Dedifferentiated amniotic fluid mesenchymal stem cell (primary cell): Measurements from ENCODE around the gene ERO1A.

Experiments
- DNase-seq: peaks from one replicate; pipeline ENCODE4 v3.0.0-alpha.2; 2016; ENCODE audit errors: extremely low spot score

ERO1A gene

DNA sequence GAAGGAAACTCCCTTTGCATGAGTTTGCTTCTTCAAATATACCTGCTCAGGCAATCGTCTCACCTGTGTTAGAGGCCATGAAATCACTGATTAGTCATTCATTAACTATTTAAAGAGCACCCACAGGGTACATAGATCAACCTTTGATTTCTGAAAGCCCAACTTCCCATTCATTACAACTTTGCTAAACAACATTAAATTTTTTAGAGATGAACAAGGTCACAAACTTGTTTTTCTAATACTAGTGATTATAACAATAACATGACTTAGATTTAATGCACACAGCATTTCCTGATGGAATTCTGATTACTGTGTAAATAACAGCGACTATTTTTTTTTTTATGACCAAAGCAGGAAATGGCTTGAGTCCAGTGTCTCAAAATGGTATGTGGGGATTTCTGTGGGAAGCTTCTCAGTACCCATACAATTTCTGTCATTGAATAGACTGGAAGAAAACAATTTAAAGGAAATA, 5.4 kb upstream of the ERO1A start:
- DNase-seq = no peak

- DNase-seq = no peak
Measured at GRCh38 chr14:52694761-52695480, 437 bp downstream of the ERO1A start.

GRCh38 chr14:52693532-52693931, 1.8 kb downstream of the ERO1A start:
- no peak for DNase-seq

DNA sequence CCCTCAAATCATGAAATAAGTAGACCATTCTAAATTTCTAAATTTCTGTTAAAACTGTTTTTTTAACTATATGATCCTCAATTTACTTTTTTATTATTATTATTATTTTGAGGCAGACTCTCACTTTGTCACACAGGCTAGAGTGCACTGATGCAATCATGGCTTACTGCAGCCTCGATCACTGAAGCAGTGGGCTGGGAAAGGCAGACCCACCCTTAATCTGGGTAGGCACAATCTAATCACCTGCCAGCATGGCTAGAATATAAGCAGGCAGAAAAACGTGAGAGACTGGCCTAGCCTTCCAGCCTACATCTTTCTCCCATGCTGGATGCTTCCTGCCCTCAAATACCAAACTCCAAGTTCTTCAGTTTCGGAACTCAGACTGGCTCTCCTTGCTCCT, 2.3 kb downstream of the ERO1A start:
- no peak for DNase-seq

DNA sequence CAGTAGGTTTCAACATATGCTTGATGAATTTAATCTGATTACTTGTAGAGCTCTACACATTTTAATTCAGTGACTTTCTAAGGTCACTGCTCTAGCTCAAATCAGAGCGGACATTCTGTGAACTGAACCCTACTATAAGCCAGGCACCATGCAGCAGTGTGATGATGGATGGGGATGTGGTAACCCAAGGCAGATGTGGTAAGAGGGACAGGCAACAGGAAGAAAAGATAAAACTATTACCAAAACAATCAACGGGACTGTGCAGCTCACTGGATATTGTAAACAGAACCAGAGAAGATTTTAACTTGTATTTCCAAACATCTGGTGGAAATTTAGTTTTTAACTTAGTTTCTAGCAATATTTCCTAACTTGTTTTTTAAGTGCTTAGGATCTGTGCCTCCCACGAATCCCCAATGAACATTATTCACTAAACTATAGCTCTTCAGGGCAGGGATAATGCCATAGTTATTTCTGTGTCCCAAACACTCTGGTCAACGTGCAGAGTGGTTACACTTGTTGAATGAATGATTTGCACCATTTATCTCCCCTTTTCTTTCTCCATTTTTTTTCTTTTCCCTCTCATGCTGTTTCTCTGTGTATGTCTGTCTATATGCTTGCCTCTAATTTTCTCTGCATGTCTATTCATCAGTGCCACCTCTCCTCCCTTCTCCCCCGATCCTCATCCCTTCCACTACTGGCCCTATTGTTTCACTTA, 3.0 kb downstream of the ERO1A start:
- DNase-seq = no peak

DNA sequence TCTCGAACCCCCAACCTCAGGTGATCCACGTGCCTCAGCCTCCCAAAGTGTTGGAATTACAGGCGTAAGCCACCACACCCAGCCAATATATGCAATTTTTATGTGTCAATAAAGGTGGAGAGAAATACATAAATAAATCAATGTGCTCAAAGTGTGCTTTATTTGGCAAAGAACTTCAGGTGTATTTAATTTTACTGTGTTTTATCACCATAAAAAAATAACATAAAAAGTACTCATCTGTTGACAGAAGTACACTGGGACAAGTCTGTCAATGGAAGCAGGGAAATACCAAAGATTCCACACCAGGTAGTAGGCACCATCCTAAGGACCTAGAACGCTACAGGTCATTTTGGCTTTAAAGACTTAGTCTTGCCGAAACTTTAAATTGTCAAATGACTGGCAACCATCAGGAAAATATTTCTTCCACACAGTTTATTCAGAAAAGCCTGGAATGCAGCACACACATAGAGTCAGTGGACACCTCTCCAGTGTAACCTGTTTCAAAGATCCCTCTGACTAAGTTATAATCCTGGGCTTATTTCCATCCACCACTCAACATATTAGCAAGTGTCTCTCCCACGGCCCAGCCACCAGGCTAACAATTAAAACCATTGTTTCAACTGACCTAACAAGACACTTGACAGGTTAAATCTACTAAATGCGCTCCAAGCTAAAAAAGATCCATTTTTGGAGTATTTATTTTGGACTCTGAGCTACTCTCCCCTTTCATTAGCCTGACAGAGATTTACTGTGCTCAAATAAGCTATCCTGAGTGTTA, 4.2 kb downstream of the ERO1A start:
- no peak for DNase-seq

DNA sequence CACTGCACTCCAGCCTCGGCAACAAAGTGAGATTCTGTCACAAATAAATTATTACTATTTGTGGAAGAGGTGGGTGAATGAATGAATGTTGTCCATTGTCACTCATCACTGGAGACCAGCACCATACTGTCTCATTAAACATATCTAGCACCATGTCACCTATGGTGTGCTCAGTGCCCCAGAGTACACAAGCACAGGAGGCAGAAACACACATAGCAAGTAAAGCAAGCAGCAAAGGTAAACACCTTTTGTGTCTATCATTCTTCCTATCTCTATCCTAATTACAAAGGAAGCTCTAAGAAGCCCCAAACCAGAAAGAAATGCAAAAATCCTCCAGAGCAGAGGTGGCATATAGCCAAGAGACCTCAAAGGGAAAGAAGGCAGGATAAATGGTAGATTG, 9.2 kb downstream of the ERO1A start:
- DNase-seq = no peak

DNA sequence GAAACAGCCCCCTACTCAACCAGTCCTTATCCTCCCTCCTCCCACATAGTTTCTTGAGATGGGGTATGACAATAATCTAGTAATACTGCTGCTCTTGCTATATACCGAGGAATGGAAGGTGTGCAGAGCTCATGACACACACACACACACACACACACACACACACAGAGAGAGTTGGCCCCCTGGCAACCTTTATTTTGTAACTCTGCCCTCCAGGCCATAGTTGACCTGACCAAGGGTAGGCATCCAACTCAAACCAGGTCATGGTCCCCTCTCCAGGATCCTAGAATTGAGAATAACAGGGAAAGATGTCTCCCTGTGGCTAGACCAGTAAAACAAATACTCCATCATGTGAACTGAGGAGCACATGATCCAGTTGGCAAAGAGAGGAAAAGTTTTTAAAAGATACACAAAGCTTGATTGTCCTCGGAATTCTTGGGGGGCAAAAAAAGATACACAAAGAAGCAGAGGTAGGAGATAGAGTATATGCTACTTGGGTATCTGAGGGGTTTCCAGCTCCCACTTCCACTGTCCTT, 11.3 kb downstream of the ERO1A start:
- DNase-seq = no peak

DNA sequence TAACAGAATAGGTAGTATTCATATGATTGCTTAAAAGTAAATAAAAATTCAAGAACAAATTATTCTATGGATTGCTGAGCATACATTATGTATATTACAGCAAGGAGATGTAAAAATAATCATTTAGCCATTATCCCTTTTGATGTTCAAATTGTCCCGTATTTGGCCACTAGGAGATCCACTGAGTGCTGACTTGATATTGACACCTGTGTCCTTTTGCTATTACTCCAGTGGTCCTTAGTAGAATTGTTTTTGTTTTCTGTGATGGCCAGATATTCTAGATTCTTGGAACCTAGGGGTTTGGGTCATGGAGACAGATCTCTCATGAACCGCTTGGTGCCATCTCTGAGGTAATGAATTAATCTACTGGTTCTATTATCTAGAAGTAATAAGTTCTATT, 16.8 kb downstream of the ERO1A start:
- DNase-seq = no peak

DNA sequence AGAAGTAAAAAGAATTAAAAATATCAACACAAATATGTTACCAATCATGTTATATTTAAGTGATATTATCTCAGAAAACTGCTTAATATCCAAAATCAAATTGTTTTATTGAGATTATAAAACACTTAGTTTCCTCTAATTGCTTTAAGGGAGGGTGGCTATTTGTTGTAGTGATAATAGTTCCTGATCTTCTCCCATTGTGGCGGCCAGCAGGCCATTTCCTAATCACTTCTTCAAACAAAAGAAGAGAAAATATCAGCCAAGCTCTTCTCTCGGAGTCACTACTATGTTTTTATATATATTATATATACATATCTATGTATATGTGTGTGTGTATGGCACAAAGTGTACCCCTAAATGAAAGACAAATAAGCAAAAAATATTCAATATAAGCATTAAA, 31.5 kb downstream of the ERO1A start:
- no peak for DNase-seq

- no peak for DNase-seq
Measured at GRCh38 chr14:52661314-52661713, 34.0 kb downstream of the ERO1A start.

GRCh38 chr14:52660832-52661231, 34.5 kb downstream of the ERO1A start:
- no peak for DNase-seq

- no peak for DNase-seq
Measured at GRCh38 chr14:52660325-52660724, 35.0 kb downstream of the ERO1A start.

DNA sequence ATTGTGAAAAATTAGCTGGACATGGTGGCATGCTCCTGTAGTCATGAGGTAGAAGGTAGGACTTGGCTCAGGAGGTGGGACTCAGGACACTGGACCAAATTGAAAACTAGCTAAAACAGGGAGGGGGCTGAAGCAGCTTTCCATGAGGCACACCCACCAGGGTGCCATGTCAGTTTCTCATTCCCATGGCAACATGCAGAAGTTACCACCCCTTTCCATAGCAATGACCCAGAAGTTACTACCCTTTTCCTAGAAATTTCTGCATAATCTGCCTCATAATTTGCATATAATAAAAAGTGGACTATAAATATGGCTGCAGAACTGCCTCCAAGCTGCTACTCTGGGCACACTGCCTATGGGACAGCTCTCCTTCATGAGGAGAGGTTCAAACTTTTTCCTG, 38.5 kb downstream of the ERO1A start:
- no peak for DNase-seq

GRCh38 chr14:52650774-52651173, 44.6 kb downstream of the ERO1A start:
- DNase-seq = no peak

DNA sequence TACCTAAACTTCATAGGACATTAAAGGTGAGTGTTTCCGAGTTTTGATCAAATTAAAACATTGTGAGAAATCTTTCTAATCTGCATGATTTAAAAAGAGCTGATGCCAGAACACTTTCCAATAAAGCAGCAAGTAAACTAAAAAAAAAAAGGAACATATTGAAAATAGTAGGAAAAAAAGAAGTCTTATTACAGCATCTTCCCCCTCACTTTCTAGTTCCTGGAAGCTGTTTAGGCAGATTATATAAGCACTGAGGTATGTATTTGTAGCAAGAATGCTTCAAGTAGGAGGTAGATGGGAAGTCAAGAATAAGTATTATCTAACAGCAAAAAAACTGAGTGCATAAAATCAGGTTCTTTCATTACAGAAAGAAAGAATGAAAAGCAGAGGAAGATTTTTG, 45.8 kb downstream of the ERO1A start:
- DNase-seq = no peak

DNA sequence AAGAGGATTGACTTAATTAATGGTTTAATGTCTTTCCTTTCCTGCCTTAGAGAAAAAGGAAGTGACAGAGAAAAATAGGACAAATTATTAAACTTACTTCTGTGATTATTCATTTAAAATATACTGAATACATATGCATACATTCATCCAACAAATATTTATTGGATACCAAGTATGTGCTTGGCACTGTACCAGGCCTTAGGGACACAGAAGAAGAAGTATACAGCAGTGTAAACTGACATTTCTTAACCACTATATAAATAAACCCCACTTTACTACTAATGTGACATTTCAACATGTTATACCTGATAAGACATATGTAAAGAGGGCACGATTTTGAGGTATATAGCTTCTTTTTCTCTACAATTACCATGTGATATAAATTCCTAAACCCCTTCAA, 53.6 kb downstream of the ERO1A start:
- no peak for DNase-seq

GRCh38 chr14:52640137-52640536, 55.2 kb downstream of the ERO1A start:
- no peak for DNase-seq

DNA sequence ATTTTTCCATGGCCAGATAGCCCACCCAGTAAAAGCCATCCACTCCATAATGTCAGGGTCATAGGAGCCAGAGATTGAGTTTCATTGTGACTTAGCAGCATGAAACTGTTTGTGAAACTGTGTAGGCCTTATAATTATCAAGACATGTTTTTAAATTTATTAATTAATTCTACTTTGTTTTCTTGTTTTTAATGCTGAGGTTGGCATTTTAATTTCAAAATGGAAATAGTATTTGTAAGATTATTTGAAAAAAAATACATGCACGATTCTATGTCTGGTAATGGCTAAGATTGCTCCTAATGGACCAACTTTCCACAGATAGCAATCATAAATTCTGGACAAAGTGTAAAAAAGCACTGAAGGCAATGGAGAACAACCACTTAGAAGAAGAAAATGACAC, 75.7 kb downstream of the ERO1A start:
- no peak for DNase-seq

- DNase-seq = no peak
Measured at GRCh38 chr14:52618602-52619001, 76.8 kb downstream of the ERO1A start.

- DNase-seq = no peak
Measured at GRCh38 chr14:52610187-52610586, 85.2 kb downstream of the ERO1A start.

GRCh38 chr14:52609445-52610044, 85.8 kb downstream of the ERO1A start:
- DNase-seq = no peak
